Stimulated activated CD4-positive, alpha-beta T cell treated with anti-CD3 and anti-CD28 coated beads, Interleukin-1b, Interleukin-23, amount 100 ng/mL, for 1 hour (primary cell): ENCODE measurements around the gene SH3BP4.

ENCODE experiments used
- DNase-seq, 2 donors: peaks; one replicate each; pipeline ENCODE4 v3.0.0-alpha.2; 2020; ENCODE audit warnings: low read depth in 2 of 2

Gene SH3BP4

GRCh38 chr2:234966340-234966739 is 14.5 kb downstream of the SH3BP4 start:
- no peak for DNase-seq

- DNase-seq: no peak
Measured at GRCh38 chr2:234967201-234967869, 15.5 kb downstream of the SH3BP4 start.

GRCh38 chr2:234967870-234968208 is 16.0 kb downstream of the SH3BP4 start:
- DNase-seq: no peak

GRCh38 chr2:234968631-234969305 is 17.0 kb downstream of the SH3BP4 start:
- no peak for DNase-seq

- DNase-seq: no peak
Measured at GRCh38 chr2:234969306-234970098, 17.7 kb downstream of the SH3BP4 start.

GRCh38 chr2:234970099-234970440 is 18.3 kb downstream of the SH3BP4 start:
- DNase-seq: no peak

- no peak for DNase-seq
Measured at GRCh38 chr2:234970477-234970882, 18.7 kb downstream of the SH3BP4 start.

- DNase-seq: no peak
Measured at GRCh38 chr2:234971496-234971895, 19.7 kb downstream of the SH3BP4 start.

GRCh38 chr2:234973008-234973407 is 21.2 kb downstream of the SH3BP4 start:
- DNase-seq: no peak

GRCh38 chr2:234974501-234975385 is 22.9 kb downstream of the SH3BP4 start:
- DNase-seq: no peak

GRCh38 chr2:234975611-234976010 is 23.8 kb downstream of the SH3BP4 start:
- no peak for DNase-seq

GRCh38 chr2:234976479-234977227 is 24.8 kb downstream of the SH3BP4 start:
- DNase-seq: no peak

- DNase-seq: no peak
Measured at GRCh38 chr2:234977228-234977679, 25.4 kb downstream of the SH3BP4 start.

GRCh38 chr2:234978466-234979203 is 26.8 kb downstream of the SH3BP4 start:
- no peak for DNase-seq

- no peak for DNase-seq
Measured at GRCh38 chr2:234979204-234980167, 27.7 kb downstream of the SH3BP4 start.

GRCh38 chr2:234980451-234981187 is 28.8 kb downstream of the SH3BP4 start:
- no peak for DNase-seq

GRCh38 chr2:234981197-234982095 is 29.6 kb downstream of the SH3BP4 start:
- DNase-seq: no peak
